ENCODE data around the gene ARHGEF35. TPM values are rescaled to one million over a fixed set of nuclear protein-coding genes. Genes with fewer than 3 reads are reported as not detected.
A peak's percentile ranks its signal among the peaks of the same experiment; 100 is the strongest.
"Not testable (repeated sequence)": the region's sequence is repeated elsewhere in the genome, so short reads cannot be mapped to it uniquely, and the experiment has no call there.

Gene ARHGEF35
- total and polyA plus RNA-seq, 8 donors, result 5.1 to 10.6 (median 7.5) TPM

GRCh38 chr7:144217200-144217599 lies 21.6 kb upstream of the ARHGEF35 start:
- H3K4me1 ChIP-seq; H3K4me3 ChIP-seq; H3K27me3 ChIP-seq; H3K9me3 ChIP-seq; H3K27ac ChIP-seq; DNase-seq; FAIRE-seq; intact Hi-C loops (cut with DNase I); ATAC-seq; H3K36me3 ChIP-seq: not testable (repeated sequence)

- intact Hi-C loops (cut with DNase I), result not testable (repeated sequence)
Observed at GRCh38 chr7:144205306-144205705, 9.7 kb upstream of the ARHGEF35 start.

GRCh38 chr7:144203086-144203485 lies 7.5 kb upstream of the ARHGEF35 start:
- H3K4me1 ChIP-seq; DNase-seq; H3K27ac ChIP-seq; FAIRE-seq; H3K9me3 ChIP-seq; H3K36me3 ChIP-seq; H3K4me3 ChIP-seq; ATAC-seq; H3K27me3 ChIP-seq; intact Hi-C loops (cut with DNase I): not testable (repeated sequence)
- WGBS, 2 donors, result no CpG with 5 or more reads among the region's 3 CpGs

More at GRCh38 chr7:144205306-144205705, 9.7 kb upstream of the ARHGEF35 start:
- not testable (repeated sequence) for H3K4me3 ChIP-seq, ATAC-seq, DNase-seq, H3K4me1 ChIP-seq, H3K27ac ChIP-seq, H3K9me3 ChIP-seq, H3K36me3 ChIP-seq, H3K27me3 ChIP-seq, FAIRE-seq
- WGBS, 2 donors, result no CpG with 5 or more reads among the region's 5 CpGs

- H3K4me3 ChIP-seq; H3K36me3 ChIP-seq; DNase-seq; H3K4me1 ChIP-seq; ATAC-seq; FAIRE-seq; H3K27me3 ChIP-seq; intact Hi-C loops (cut with DNase I); H3K27ac ChIP-seq; H3K9me3 ChIP-seq: not testable (repeated sequence)
- no CpG with 5 or more reads among the region's 1 CpG for WGBS, 2 donors
Observed at GRCh38 chr7:144201978-144202377, 6.3 kb upstream of the ARHGEF35 start.

GRCh38 chr7:144198934-144199333 lies 3.3 kb upstream of the ARHGEF35 start:
- H3K9me3 ChIP-seq; intact Hi-C loops (cut with DNase I); ATAC-seq; DNase-seq; H3K27ac ChIP-seq; H3K27me3 ChIP-seq; H3K4me1 ChIP-seq; H3K36me3 ChIP-seq; FAIRE-seq; H3K4me3 ChIP-seq: not testable (repeated sequence)
- WGBS, 2 donors, result 70 to 82% methylated on average over 3 of the region's 4 CpGs

GRCh38 chr7:144194453-144194852 lies 1.2 kb downstream of the ARHGEF35 start:
- H3K27ac ChIP-seq; ATAC-seq; H3K9me3 ChIP-seq; H3K36me3 ChIP-seq; DNase-seq; FAIRE-seq; H3K4me1 ChIP-seq; H3K4me3 ChIP-seq; H3K27me3 ChIP-seq; intact Hi-C loops (cut with DNase I): not testable (repeated sequence)
- no CpG with 5 or more reads among the region's 6 CpGs for WGBS, 2 donors

- DNase-seq; H3K9me3 ChIP-seq; FAIRE-seq; H3K36me3 ChIP-seq; ATAC-seq; H3K27ac ChIP-seq; H3K4me3 ChIP-seq; intact Hi-C loops (cut with DNase I); H3K27me3 ChIP-seq; H3K4me1 ChIP-seq: not testable (repeated sequence)
- WGBS, 2 donors, result no CpG with 5 or more reads among the region's 11 CpGs
Observed at GRCh38 chr7:144193782-144194181, 1.9 kb downstream of the ARHGEF35 start.

- H3K27ac ChIP-seq; H3K36me3 ChIP-seq; H3K4me1 ChIP-seq; ATAC-seq; H3K27me3 ChIP-seq; H3K9me3 ChIP-seq; intact Hi-C loops (cut with DNase I); DNase-seq; H3K4me3 ChIP-seq; FAIRE-seq: not testable (repeated sequence)
- no CpG with 5 or more reads among the region's 3 CpGs for WGBS, 2 donors
Observed at GRCh38 chr7:144188578-144189171, 7.0 kb downstream of the ARHGEF35 start.

- DNase-seq; H3K9me3 ChIP-seq; H3K4me1 ChIP-seq; ATAC-seq; intact Hi-C loops (cut with DNase I); FAIRE-seq; H3K4me3 ChIP-seq; H3K27me3 ChIP-seq; H3K27ac ChIP-seq; H3K36me3 ChIP-seq: not testable (repeated sequence)
- no CpG with 5 or more reads among the region's 5 CpGs for WGBS, 2 donors
Observed at GRCh38 chr7:144187848-144188247, 7.8 kb downstream of the ARHGEF35 start.

- DNase-seq; H3K36me3 ChIP-seq; H3K27ac ChIP-seq; ATAC-seq; intact Hi-C loops (cut with DNase I); H3K4me3 ChIP-seq; FAIRE-seq; H3K9me3 ChIP-seq; H3K27me3 ChIP-seq; H3K4me1 ChIP-seq: not testable (repeated sequence)
- no CpG with 5 or more reads among the region's 19 CpGs for WGBS, 2 donors
Observed at GRCh38 chr7:144183166-144183565, 12.5 kb downstream of the ARHGEF35 start, which contains the start of gene CTAGE4. Gene CTAGE4 (plus strand): TSS chr7:144183466. CDS start chr7:144183504, 38 bp downstream.

GRCh38 chr7:144179165-144179479 lies 16.5 kb downstream of the ARHGEF35 start:
- H3K4me1 ChIP-seq, H3K27me3 ChIP-seq, H3K27ac ChIP-seq, H3K36me3 ChIP-seq, H3K4me3 ChIP-seq, FAIRE-seq, H3K9me3 ChIP-seq, DNase-seq: not testable (repeated sequence)
- ATAC-seq, result peak in 1 of 4 donors; percentile 49
- intact Hi-C loops (cut with DNase I), result loop anchor here in 1 of 3 donors (10.0 kb wide), 1 partner anchor 216 kb away; no protein-coding TSS in a partner anchor
- WGBS, 2 donors, result 78 to 90% methylated on average over 1 of the region's 2 CpGs

Measured in pancreas (tissue), 10 donors.